Mucosa of descending colon (tissue), 3 donors: ENCODE results near the gene GDE1. TPM values are rescaled to one million over a fixed set of nuclear protein-coding genes. Genes with fewer than 3 reads are reported as not detected.
A peak's percentile ranks its signal among the peaks of the same experiment; 100 is the strongest.

Experiments
- ATAC-seq: fragments of 200-7000 bp; cut with Tn5 transposase; one replicate; pipeline ENCODE4 v1.9.1; 2020; ENCODE audit warnings: mild to moderate bottlenecking, moderate library complexity
- DNase-seq, 3 donors: peaks; one replicate each; pipeline ENCODE4 v3.0.0-alpha.2; 2020
- H3K36me3 ChIP-seq: fragments of 200-600 bp; one replicate; pipeline ENCODE4 v1.8.0; 2021; ENCODE audit warnings: low read depth, mild to moderate bottlenecking
- H3K4me1 ChIP-seq: fragments of 200-600 bp; one replicate; pipeline ENCODE4 v1.8.0; 2021; ENCODE audit warnings: low read depth, mild to moderate bottlenecking
- H3K4me3 ChIP-seq: fragments of 200-600 bp; one replicate; pipeline ENCODE4 v1.8.0; 2021; ENCODE audit warnings: mild to moderate bottlenecking
- H3K9me3 ChIP-seq: fragments of 200-600 bp; one replicate; pipeline ENCODE4 v1.8.0; 2021; ENCODE audit warnings: mild to moderate bottlenecking
- CTCF ChIP-seq: fragments of 200-600 bp; IDR thresholded peaks from one replicate; pipeline ENCODE4 v1.8.0; 2022; ENCODE audit warnings: antibody characterized with exemption, mild to moderate bottlenecking
- intact Hi-C, 2 donors: fragments of 100-400 bp; cut with DNase I in 1 of 2; cut with micrococcal nuclease in 1 of 2; formaldehyde crosslinking; loops; one replicate each; pipeline versions ENCODE4 v1.11.0 to v1.11.1; 2022; cut with DNase I, micrococcal nuclease
- long read RNA-seq, 2 donors: library from polyadenylated mRNA; unstranded; transcript quantifications; one replicate each; pipeline ENCODE4 v2.0.0, GENCODE V29; 2019 to 2021
- total RNA-seq, 3 donors: library from RNA; stranded (reverse); fragmentation: NEBNext Ultra II Directional in 2 of 3; extraction: Animal tissue kit (Norgen Biotek cat#: 25700) in 2 of 3; gene quantifications; one replicate each; pipeline versions ENCODE4 v1.2.1 to v1.2.4, GENCODE V29; 2021 to 2023
- donor health status: DM: no; HTN: no; CAD: no; lungs with moderate emphysema.
- donor health status: DM: no; HTN: no; CAD: no.
- donor health status: DM: no; HTN: yes; CAD: no.

The GDE1 gene
- 100 to 1,000 TPM in 2 of 3 donors, 10 to 100 TPM in 1; 90.5 to 125 (median 106) TPM for total RNA-seq
- long read RNA-seq, donor 1, transcript GDE1-201 (6 exons, 2,958 nt) = major isoform, 137 of 182 reads
- long read RNA-seq, donor 1, transcript GDE1-203 (6 exons, 2,238 nt) = minor isoform, 18 of 182 reads
- long read RNA-seq, donor 1, partial matches to known transcripts = 4 of 182 reads
- long read RNA-seq, donor 1, other reads (novel, unspliced or antisense) = 23 of 182 reads
- long read RNA-seq, donor 2, transcript GDE1-201 (6 exons, 2,958 nt) = major isoform, 76 of 90 reads
- long read RNA-seq, donor 2, transcript GDE1-203 (6 exons, 2,238 nt) = minor isoform, 6 of 90 reads
- long read RNA-seq, donor 2, partial matches to known transcripts = 2 of 90 reads
- long read RNA-seq, donor 2, other reads (novel, unspliced or antisense) = 6 of 90 reads

- H3K4me1 ChIP-seq = peaks cover 32% of the 10 kb centered on the region
- intact Hi-C loops = no loop called here
Observed at GRCh38 chr16:19521471-19522396, at the start of gene GDE1. Gene GDE1 (minus strand): TSS chr16:19522098. CDS start chr16:19521964, 134 bp downstream.

GRCh38 chr16:19567560-19567959 is 45.7 kb upstream of the GDE1 start:
- ATAC-seq = no peak
- H3K36me3 ChIP-seq = peaks cover 6% of the 10 kb centered on the region

More at GRCh38 chr16:19521471-19522396, at the start of gene GDE1:
- peak; percentile 84 for ATAC-seq
- peak within 1 kb of the TSS; percentile 79 for H3K4me3 ChIP-seq
- no peak for TF ChIP-seq CTCF
- H3K9me3 ChIP-seq = no peaks in the 10 kb centered on the region
- peak; percentile 97 to 98 (median 97) for DNase-seq
- H3K36me3 ChIP-seq = no peaks in the 10 kb centered on the region

GRCh38 chr16:19566362-19566761 is 44.5 kb upstream of the GDE1 start:
- peaks cover 6% of the 10 kb centered on the region for H3K36me3 ChIP-seq
- ATAC-seq = no peak
- TF ChIP-seq CTCF = no peak
- no peak for DNase-seq
- intact Hi-C loops = no loop called here
- H3K4me3 ChIP-seq = no peak overlapping the region
- H3K4me1 ChIP-seq = no peaks in the 10 kb centered on the region
- H3K9me3 ChIP-seq = no peaks in the 10 kb centered on the region

More at GRCh38 chr16:19567560-19567959, 45.7 kb upstream of the GDE1 start:
- intact Hi-C loops = no loop called here
- no peaks in the 10 kb centered on the region for H3K4me1 ChIP-seq
- no peak for TF ChIP-seq CTCF
- DNase-seq = no peak
- no peak overlapping the region for H3K4me3 ChIP-seq
- no peaks in the 10 kb centered on the region for H3K9me3 ChIP-seq

DNA sequence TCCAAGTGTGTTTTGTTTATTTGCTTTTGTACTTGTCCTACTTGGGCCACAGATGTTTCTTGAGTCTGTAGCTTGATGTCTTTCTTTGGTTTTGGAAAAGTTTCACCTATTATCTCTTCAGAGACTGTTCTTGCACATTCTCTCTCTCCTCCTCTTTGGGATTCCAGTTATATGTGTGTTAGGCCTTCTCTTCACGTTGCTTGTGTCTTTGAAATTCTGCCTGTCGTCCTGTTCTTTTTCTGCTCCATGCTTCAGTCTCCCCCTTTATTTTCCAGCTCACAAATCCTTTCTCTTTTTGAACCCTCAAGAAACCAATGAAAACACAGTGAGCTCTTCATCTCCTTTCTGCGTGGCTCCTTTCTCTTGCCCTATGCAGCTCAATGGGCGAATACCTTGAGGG is 41.5 kb upstream of the GDE1 start:
- Histone ChIP-seq H3K4me3 (no peak overlapping the region), H3K4me1 (no peaks in the 10 kb centered on the region), H3K36me3 (no peaks in the 10 kb centered on the region), H3K9me3 (no peaks in the 10 kb centered on the region)
- no peak for TF ChIP-seq CTCF
- DNase-seq = no peak
- intact Hi-C loops = no loop called here
- ATAC-seq = no peak

- Histone ChIP-seq H3K9me3 (no peaks in the 10 kb centered on the region), H3K4me1 (peaks cover 8% of the 10 kb centered on the region), H3K4me3 (no peak overlapping the region), H3K36me3 (no peaks in the 10 kb centered on the region)
- ATAC-seq = no peak
- TF ChIP-seq CTCF = no peak
- DNase-seq = no peak
- intact Hi-C loops = no loop called here
Observed at GRCh38 chr16:19560078-19560477, 38.2 kb upstream of the GDE1 start.
